Trophoblast cell (in vitro differentiated cells and primary cell): ENCODE data around the gene PCDHB2.
"Not testable (repeated sequence)": the region's sequence is repeated elsewhere in the genome, so short reads cannot be mapped to it uniquely, and the experiment has no call there.

Source experiments
- DNase-seq, 2 donors: peaks; one replicate each; pipeline ENCODE4 v3.0.0-alpha.2; 2016
- H2AFZ ChIP-seq: 2 replicates; pipeline ENCODE4 v1.6.1; 2013; ENCODE audit warnings: low read length, moderate library complexity, mild to moderate bottlenecking; ENCODE audit not compliant: insufficient read depth, poor library complexity
- H2AK5ac ChIP-seq: 2 replicates; pipeline ENCODE4 v1.6.1; 2013; ENCODE audit warnings: mild to moderate bottlenecking, low read length
- H2BK120ac ChIP-seq: 2 replicates; pipeline ENCODE4 v1.6.1; 2013; ENCODE audit warnings: low read length, mild to moderate bottlenecking, moderate library complexity; ENCODE audit not compliant: insufficient read depth, poor library complexity
- H2BK12ac ChIP-seq: 2 replicates; pipeline ENCODE4 v1.6.1; 2013; ENCODE audit warnings: mild to moderate bottlenecking, low read length, moderate library complexity
- H2BK5ac ChIP-seq: 2 replicates; pipeline ENCODE4 v1.6.1; 2013; ENCODE audit warnings: low read length, low read depth, moderate library complexity, mild to moderate bottlenecking; ENCODE audit not compliant: poor library complexity
- H3K14ac ChIP-seq: 2 replicates; pipeline ENCODE4 v1.6.1; 2013; ENCODE audit warnings: mild to moderate bottlenecking, low read length
- H3K18ac ChIP-seq: 2 replicates; pipeline ENCODE4 v1.6.1; 2013; ENCODE audit warnings: mild to moderate bottlenecking, low read length
- H3K23ac ChIP-seq: 2 replicates; pipeline ENCODE4 v1.6.1; 2013; ENCODE audit warnings: low read length
- H3K27ac ChIP-seq: 2 replicates; pipeline ENCODE4 v1.5.1; 2013; ENCODE audit warnings: low read depth, mild to moderate bottlenecking, inconsistent platforms, low read length, moderate library complexity
- H3K27me3 ChIP-seq: 2 replicates; pipeline ENCODE4 v1.6.1; 2013; ENCODE audit warnings: inconsistent platforms, mild to moderate bottlenecking, low read length, moderate library complexity; ENCODE audit not compliant: insufficient read depth
- H3K36me3 ChIP-seq, 2 experiments: 1 replicate in 1 of 2; 2 replicates in 1 of 2; pipeline ENCODE4 v1.6.1; 2013; ENCODE audit warnings: low read length in 2 of 2, mild to moderate bottlenecking in 2 of 2, moderate library complexity in 1 of 2; ENCODE audit not compliant: insufficient read depth in 2 of 2, control insufficient read depth in 1 of 2
- H3K4ac ChIP-seq: 2 replicates; pipeline ENCODE4 v1.6.1; 2013; ENCODE audit warnings: low read depth, mild to moderate bottlenecking, low read length, moderate library complexity
- H3K4me1 ChIP-seq, 2 experiments: 1 replicate in 1 of 2; 2 replicates in 1 of 2; pipeline ENCODE4 v1.6.1; 2013; ENCODE audit warnings: low read length in 2 of 2, mild to moderate bottlenecking in 2 of 2, moderate library complexity in 1 of 2; ENCODE audit not compliant: insufficient read depth in 2 of 2, control insufficient read depth in 1 of 2
- H3K4me2 ChIP-seq: 2 replicates; pipeline ENCODE4 v1.6.1; 2013; ENCODE audit warnings: inconsistent platforms, mild to moderate bottlenecking, low read length, moderate library complexity
- H3K4me3 ChIP-seq: 2 replicates; pipeline ENCODE4 v1.5.1; 2013; ENCODE audit warnings: mild to moderate bottlenecking, low read depth, low read length, inconsistent platforms
- H3K79me1 ChIP-seq: one replicate; pipeline ENCODE4 v1.6.1; 2013; ENCODE audit warnings: low read length
- H3K79me2 ChIP-seq: 2 replicates; pipeline ENCODE4 v1.6.1; 2013; ENCODE audit warnings: low read length, mild to moderate bottlenecking; ENCODE audit not compliant: control insufficient read depth, insufficient read depth, poor library complexity
- H3K9ac ChIP-seq: 2 replicates; pipeline ENCODE4 v1.6.1; 2013; ENCODE audit warnings: mild to moderate bottlenecking, low read length
- H3K9me3 ChIP-seq: 2 replicates; pipeline ENCODE4 v1.6.1; 2013; ENCODE audit warnings: low read depth, mild to moderate bottlenecking, control low read depth, inconsistent platforms, low read length; ENCODE audit not compliant: insufficient read depth
- H4K12ac ChIP-seq: 2 replicates; pipeline ENCODE4 v1.6.1; 2013; ENCODE audit warnings: low read depth, mild to moderate bottlenecking, low read length, moderate library complexity
- H4K8ac ChIP-seq: 2 replicates; pipeline ENCODE4 v1.6.1; 2013; ENCODE audit warnings: low read depth, mild to moderate bottlenecking, low read length, moderate library complexity
- H4K91ac ChIP-seq: one replicate; pipeline ENCODE4 v1.6.1; 2013; ENCODE audit warnings: low read depth, mild to moderate bottlenecking, low read length, moderate library complexity
- WGBS: extraction: QIAGEN DNeasy Blood & Tissue Kit; methylation state at CpG from one replicate; pipeline ENCODE4 v1.1.7; 2013; ENCODE audit warnings: missing lambda C conversion rate; ENCODE audit not compliant: insufficient read length, insufficient coverage; ENCODE audit errors: extremely low coverage; 5-methylcytosine and 5-hydroxymethylcytosine counted together

Gene PCDHB2

GRCh38 chr5:141102471-141102870 is 8.1 kb downstream of the PCDHB2 start:
- H2BK5ac ChIP-seq, H3K79me1 ChIP-seq, H3K79me2 ChIP-seq, H3K18ac ChIP-seq, H4K12ac ChIP-seq, DNase-seq, H2AK5ac ChIP-seq, H3K4me3 ChIP-seq, H3K36me3 ChIP-seq, H3K23ac ChIP-seq, H3K27me3 ChIP-seq, H2BK120ac ChIP-seq, H2AFZ ChIP-seq, H3K9me3 ChIP-seq, H3K4me1 ChIP-seq, H3K27ac ChIP-seq, H3K4me2 ChIP-seq, H3K4ac ChIP-seq, H4K8ac ChIP-seq, H2BK12ac ChIP-seq, H4K91ac ChIP-seq, H3K14ac ChIP-seq, H3K9ac ChIP-seq: not testable (repeated sequence)
- WGBS: no CpG with 5 or more reads among the region's 38 CpGs

- no peak for DNase-seq
- Histone ChIP-seq H3K14ac (no peak overlapping the region), H2AFZ (no peak overlapping the region), H3K9me3 (peaks cover 4% of the 10 kb centered on the region), H2AK5ac (no peak overlapping the region), H3K79me2 (no peaks in the 10 kb centered on the region), H3K4me1 (no peaks in the 10 kb centered on the region), H3K27ac (no peak overlapping the region), H2BK12ac (no peak overlapping the region), H3K23ac (no peak overlapping the region), H3K36me3 (peaks cover 7% of the 10 kb centered on the region in 2 experiments), H2BK5ac (no peak overlapping the region), H3K4ac (no peak overlapping the region), H3K4me2 (no peak overlapping the region), H3K27me3 (no peaks in the 10 kb centered on the region), H3K79me1 (no peaks in the 10 kb centered on the region), H4K8ac (no peak overlapping the region), H3K4me3 (no peak overlapping the region), H3K9ac (no peak overlapping the region), H3K18ac (no peak overlapping the region), H4K12ac (no peak overlapping the region), H4K91ac (no peak overlapping the region), H2BK120ac (no peak overlapping the region)
- WGBS: no CpG with 5 or more reads among the region's 2 CpGs
These were observed 10.9 kb downstream of the PCDHB2 start for GRCh38 chr5:141105350-141105749.

GRCh38 chr5:141119250-141119649 is 24.8 kb downstream of the PCDHB2 start:
- Histone ChIP-seq H3K14ac (no peak overlapping the region), H2BK120ac (no peak overlapping the region), H4K12ac (no peak overlapping the region), H4K8ac (no peak overlapping the region), H3K4me1 (no peaks in the 10 kb centered on the region), H3K23ac (no peak overlapping the region), H3K4me3 (no peak overlapping the region), H4K91ac (no peak overlapping the region), H3K4ac (no peak overlapping the region), H2AFZ (no peak overlapping the region), H3K79me2 (no peaks in the 10 kb centered on the region), H3K4me2 (no peak overlapping the region), H3K27me3 (no peaks in the 10 kb centered on the region), H3K36me3 (peaks cover 0 to 3% of the 10 kb centered on the region in 2 experiments), H2BK5ac (no peak overlapping the region), H3K79me1 (no peaks in the 10 kb centered on the region), H2AK5ac (no peak overlapping the region), H3K9ac (no peak overlapping the region), H3K9me3 (peaks cover 4% of the 10 kb centered on the region), H3K27ac (no peak overlapping the region), H2BK12ac (no peak overlapping the region), H3K18ac (no peak overlapping the region)
- peak in 1 of 2 donors; percentile 43 for DNase-seq
- no CpG with 5 or more reads among the region's 2 CpGs for WGBS

- H3K27me3 ChIP-seq: no peaks in the 10 kb centered on the region
- H2BK5ac ChIP-seq: no peak within 1 kb of the TSS
- DNase-seq: no peak
- no peaks in the 10 kb centered on the region for H3K79me2 ChIP-seq
- H2AK5ac ChIP-seq: no peak within 1 kb of the TSS
- no peak within 1 kb of the TSS for H4K12ac ChIP-seq
- H3K18ac ChIP-seq: no peak within 1 kb of the TSS
- no peaks in the 10 kb centered on the region for H3K4me1 ChIP-seq
- H4K91ac ChIP-seq: no peak within 1 kb of the TSS
- H3K27ac ChIP-seq: no peak within 1 kb of the TSS
- H3K36me3 ChIP-seq: peaks cover 0 to 3% of the 10 kb centered on the region in 2 experiments
- no peak within 1 kb of the TSS for H3K9ac ChIP-seq
- peaks cover 4% of the 10 kb centered on the region for H3K9me3 ChIP-seq
- no peak within 1 kb of the TSS for H3K4me2 ChIP-seq
- H3K4ac ChIP-seq: no peak within 1 kb of the TSS
- no peak within 1 kb of the TSS for H2AFZ ChIP-seq
- no peak within 1 kb of the TSS for H2BK12ac ChIP-seq
- H3K4me3 ChIP-seq: no peak within 1 kb of the TSS
- no peak within 1 kb of the TSS for H4K8ac ChIP-seq
- no CpG with 5 or more reads among the region's 16 CpGs for WGBS
- H3K79me1 ChIP-seq: no peaks in the 10 kb centered on the region
- no peak within 1 kb of the TSS for H3K14ac ChIP-seq
- no peak within 1 kb of the TSS for H2BK120ac ChIP-seq
- no peak within 1 kb of the TSS for H3K23ac ChIP-seq
These were observed 27.1 kb downstream of the PCDHB2 start, which contains the start of gene PCDHB4 for GRCh38 chr5:141121563-141121962. Gene PCDHB4, plus strand, starts transcription at chr5:141121818. Its CDS starts 181 bp downstream, at chr5:141121999.
